H1 (cell line): ENCODE data around the gene OR51G2. TPM values are rescaled to one million over a fixed set of nuclear protein-coding genes. Genes with fewer than 3 reads are reported as not detected.

Experiments used
- ASH2L ChIP-seq: fragments of 200-600, 300-600 bp; sonication (generic); IDR thresholded peaks from one replicate; pipeline ENCODE4 v1.7.1; 2017; ENCODE audit warnings: low read length
- CHD1 ChIP-seq: IDR thresholded peaks from 2 replicates; pipeline ENCODE4 v1.6.1; 2012; ENCODE audit warnings: low read depth, low read length, improper control_type of control experiment
- KDM4A ChIP-seq: IDR thresholded peaks from one replicate; pipeline ENCODE4 v1.7.1; 2012; ENCODE audit warnings: low read depth, mild to moderate bottlenecking, moderate library complexity, low read length, inconsistent platforms; ENCODE audit not compliant: severe bottlenecking
- MAX ChIP-seq: IDR thresholded peaks from 2 replicates; pipeline ENCODE4 v1.6.1; 2012; ENCODE audit warnings: inconsistent platforms
- PHF8 ChIP-seq: fragments of 200-600 bp; sonication (generic); conservative IDR thresholded peaks from 2 replicates; pipeline ENCODE4 v1.7.1; 2012; ENCODE audit warnings: low read depth, mild to moderate bottlenecking, inconsistent platforms, low read length, moderate library complexity
- POU5F1 ChIP-seq: IDR thresholded peaks from 2 replicates; pipeline ENCODE4 v1.6.1; 2011; ENCODE audit warnings: low read depth, mild to moderate bottlenecking, low read length, moderate library complexity
- RFX5 ChIP-seq: IDR thresholded peaks from 2 replicates; pipeline ENCODE4 v1.6.1; 2011; ENCODE audit warnings: low read depth, low read length, improper control_type of control experiment, borderline replicate concordance
- SIX5 ChIP-seq: IDR thresholded peaks from 2 replicates; pipeline ENCODE4 v1.6.1; 2011; ENCODE audit warnings: mild to moderate bottlenecking, low read depth, low read length
- SRF ChIP-seq: IDR thresholded peaks from 2 replicates; pipeline ENCODE4 v1.6.1; 2011; ENCODE audit warnings: mild to moderate bottlenecking, low read depth, low read length, moderate library complexity
- TAF7 ChIP-seq: optimal IDR thresholded peaks from 2 replicates; pipeline ENCODE3; 2011; ENCODE audit warnings: low read depth, mild to moderate bottlenecking, inconsistent platforms, low read length, moderate library complexity, borderline replicate concordance
- TBP ChIP-seq: IDR thresholded peaks from 2 replicates; pipeline ENCODE4 v1.6.1; 2011; ENCODE audit warnings: low read depth, low read length, improper control_type of control experiment
- TCF12 ChIP-seq: IDR thresholded peaks from 2 replicates; pipeline ENCODE4 v1.6.1; 2011; ENCODE audit warnings: low read depth, mild to moderate bottlenecking, low read length
- polyA plus RNA-seq, 7 experiments: library from polyadenylated mRNA; depleted of rRNA in 3 of 7; stranded (reverse) in 5 of 7; unstranded in 2 of 7; fragments of >200 nt in 5 of 7; fragments of 200-250 nt in 2 of 7; gene quantifications; 1 replicate in 5 of 7; 2 replicates in 1 of 7; 4 replicates in 1 of 7; pipeline versions ENCODE4 v1.2.1 to v1.2.3, GENCODE V29; 2011 to 2013; ENCODE audit warnings: missing spikeins in 2 of 7, mixed read lengths in 2 of 7
- total RNA-seq: library from RNA; stranded (reverse); fragmentation: NEBNext Ultra II Directional; extraction: Animal tissue kit (Norgen Biotek cat#: 25700); gene quantifications from 2 replicates; pipeline ENCODE4 v1.2.1, GENCODE V29; 2021

Gene OR51G2
- total and polyA plus RNA-seq, 2 of the 8 experiments (the other 6 are each of a cell fraction or from before 2014, with no cell fraction given) = not detected

- no peak for TF ChIP-seq POU5F1
- TF ChIP-seq TBP = no peak
- TF ChIP-seq MAX = no peak
- TF ChIP-seq SRF = no peak
- no peak for TF ChIP-seq ASH2L
- no peak for TF ChIP-seq SIX5
- no peak for TF ChIP-seq KDM4A
- TF ChIP-seq TAF7 = no peak
- no peak for TF ChIP-seq TCF12
- no peak for TF ChIP-seq RFX5
- no peak for TF ChIP-seq CHD1
- no peak for TF ChIP-seq PHF8
- TF ChIP-seq, all 59 proteins: peak for 0
Measured at GRCh38 chr11:4947505-4947904, 28.4 kb upstream of the OR51G2 start, which contains the start of gene OR51A4 (continued).
